Activated naive CD8-positive, alpha-beta T cell treated with anti-CD3 and anti-CD28 coated beads, Interleukin-2, amount 50 U/mL, for 16 hours (primary cell): ENCODE data around the gene COL18A1.
A peak's percentile ranks its signal among the peaks of the same experiment; 100 is the strongest.
"Not testable (repeated sequence)": the region's sequence is repeated elsewhere in the genome, so short reads cannot be mapped to it uniquely, and the experiment has no call there.

Experiments used
- DNase-seq: peaks from one replicate; pipeline ENCODE4 v3.0.0-alpha.2; 2020; ENCODE audit warnings: low read depth, low spot score

COL18A1 gene

GRCh38 chr21:45427331-45428271 lies 22.6 kb downstream of the COL18A1 start:
- DNase-seq: no peak

GRCh38 chr21:45428534-45428933 lies 23.6 kb downstream of the COL18A1 start:
- no peak for DNase-seq

DNA sequence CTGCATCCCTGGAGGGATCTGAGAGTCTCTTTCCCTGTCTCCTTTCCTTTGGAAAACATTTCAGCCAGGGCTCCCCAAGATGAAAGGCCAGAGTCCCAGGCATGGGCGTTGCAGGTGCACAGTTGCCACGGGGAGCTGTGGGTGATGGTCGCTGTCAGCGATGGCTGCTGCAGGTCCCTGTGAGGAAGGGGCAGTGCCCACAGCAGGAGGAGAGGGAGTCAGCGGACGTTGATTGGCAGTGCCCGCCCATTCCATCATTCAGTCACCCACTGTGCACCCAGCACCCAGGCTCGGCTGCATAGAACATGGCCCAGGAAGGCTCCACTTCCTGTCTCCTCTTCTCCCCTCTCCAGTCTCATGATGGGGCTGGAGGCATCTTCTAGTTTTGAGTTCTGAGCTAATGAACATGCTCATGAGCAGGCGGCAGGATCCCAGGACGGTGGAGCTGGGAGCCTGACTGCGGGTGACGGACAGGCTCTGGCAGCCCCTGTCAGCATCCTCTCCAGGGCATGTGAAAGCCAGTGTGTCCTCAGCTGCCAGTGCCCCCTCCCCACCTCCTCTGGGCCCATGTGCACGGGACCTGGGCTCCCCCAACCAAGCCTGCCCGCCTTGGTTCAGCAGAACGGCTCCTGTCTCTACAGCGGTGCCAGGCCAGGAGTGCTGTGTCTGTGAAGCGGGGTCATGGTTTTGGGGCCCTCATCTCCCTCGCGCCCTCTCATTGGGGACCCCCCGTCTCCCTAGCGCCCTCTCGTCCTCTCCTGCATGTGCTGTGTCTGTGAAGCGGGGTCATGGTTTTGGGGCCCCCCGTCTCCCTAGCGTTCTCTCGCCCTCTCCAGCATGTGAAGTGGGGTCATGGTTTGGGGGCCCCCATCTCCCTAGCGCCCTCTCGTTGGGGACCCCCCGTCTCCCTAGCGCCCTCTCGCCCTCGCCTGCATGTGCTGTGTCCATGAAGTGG lies 24.5 kb downstream of the COL18A1 start:
- DNase-seq: no peak

DNA sequence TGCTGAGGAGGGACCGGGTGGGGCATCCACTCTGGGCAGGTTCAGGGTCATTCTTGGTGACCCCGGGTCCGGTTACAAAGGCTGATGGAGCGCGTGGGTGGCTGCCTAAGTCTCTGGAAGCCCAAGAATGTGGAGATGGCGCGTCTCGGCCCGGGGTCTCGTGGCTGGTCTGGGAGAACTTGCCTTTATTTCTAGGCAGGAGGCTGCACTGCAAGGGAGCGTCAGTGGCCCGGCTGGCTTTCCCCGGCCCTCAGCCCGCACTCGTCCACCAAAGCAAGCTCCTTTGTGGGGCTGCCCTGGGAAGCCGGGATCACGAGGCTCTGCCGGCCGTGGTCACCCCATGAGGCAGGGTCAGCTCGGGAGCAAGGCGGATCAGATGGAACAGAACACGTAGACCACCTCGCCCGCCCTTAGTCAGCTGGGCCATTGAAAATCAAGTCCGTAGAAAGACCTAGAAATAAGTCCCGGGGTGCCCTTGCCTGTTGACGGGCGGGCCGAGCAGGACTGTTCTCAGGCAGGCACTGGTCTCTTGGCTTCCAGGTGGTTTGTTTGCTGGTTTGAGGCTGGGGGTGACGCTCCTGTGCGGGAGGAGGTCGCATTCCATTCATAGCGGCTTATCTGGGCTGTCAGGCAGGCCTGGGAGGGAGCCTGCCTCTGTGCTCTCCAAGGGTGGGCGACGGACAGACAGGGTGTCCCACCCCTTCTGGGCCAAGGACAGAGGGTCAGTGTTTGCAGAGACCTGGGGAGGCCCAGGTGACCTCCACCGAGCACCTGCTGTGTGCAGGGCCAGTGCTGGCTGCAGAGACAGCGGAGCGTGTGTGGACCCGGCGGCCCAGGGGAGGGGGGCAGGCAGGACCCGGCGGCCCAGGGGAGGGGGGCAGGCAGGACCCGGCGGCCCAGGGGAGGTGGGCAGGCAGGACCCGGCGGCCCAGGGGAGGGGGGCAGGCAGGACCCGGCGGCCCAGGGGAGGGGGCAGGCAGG lies 25.8 kb downstream of the COL18A1 start:
- no peak for DNase-seq

DNA sequence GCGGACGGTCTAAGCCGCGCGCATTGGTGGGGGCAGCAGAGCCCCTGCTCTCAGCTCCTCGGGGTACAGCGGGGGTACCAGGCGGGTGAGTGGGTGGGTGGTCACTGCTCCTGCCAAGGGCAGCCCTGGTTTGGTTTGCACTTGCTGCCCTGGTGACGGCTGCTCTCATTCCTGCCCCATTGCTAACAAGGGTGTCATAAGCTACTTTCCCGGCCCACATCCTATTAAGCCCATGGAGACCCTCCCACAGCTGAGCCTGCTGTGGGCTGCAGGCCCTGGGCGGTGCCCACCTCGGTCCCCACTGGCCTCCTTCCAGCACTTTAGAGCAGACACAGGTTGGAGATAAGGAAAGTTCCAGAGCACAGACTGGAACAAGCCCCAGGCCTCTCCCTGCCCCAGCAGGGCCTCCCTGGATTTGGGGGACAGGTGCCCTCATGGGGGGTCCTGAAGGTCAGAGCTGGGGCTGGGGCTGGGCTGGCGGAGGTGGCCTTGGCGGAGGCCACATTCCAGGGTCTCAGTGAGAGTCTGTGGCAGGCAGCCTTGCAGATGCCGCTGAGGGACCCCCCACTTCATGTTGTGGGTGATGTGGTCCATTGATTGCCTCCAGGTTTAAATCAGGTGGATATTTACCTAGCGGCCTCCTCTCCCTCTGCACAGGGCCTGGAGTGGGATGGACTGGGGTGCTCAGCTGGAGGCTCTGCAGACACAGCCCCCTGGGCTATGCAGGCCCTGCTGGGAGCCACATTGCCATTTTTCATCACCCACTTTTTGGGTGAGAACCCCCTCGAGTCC lies 27.0 kb downstream of the COL18A1 start:
- no peak for DNase-seq

DNA sequence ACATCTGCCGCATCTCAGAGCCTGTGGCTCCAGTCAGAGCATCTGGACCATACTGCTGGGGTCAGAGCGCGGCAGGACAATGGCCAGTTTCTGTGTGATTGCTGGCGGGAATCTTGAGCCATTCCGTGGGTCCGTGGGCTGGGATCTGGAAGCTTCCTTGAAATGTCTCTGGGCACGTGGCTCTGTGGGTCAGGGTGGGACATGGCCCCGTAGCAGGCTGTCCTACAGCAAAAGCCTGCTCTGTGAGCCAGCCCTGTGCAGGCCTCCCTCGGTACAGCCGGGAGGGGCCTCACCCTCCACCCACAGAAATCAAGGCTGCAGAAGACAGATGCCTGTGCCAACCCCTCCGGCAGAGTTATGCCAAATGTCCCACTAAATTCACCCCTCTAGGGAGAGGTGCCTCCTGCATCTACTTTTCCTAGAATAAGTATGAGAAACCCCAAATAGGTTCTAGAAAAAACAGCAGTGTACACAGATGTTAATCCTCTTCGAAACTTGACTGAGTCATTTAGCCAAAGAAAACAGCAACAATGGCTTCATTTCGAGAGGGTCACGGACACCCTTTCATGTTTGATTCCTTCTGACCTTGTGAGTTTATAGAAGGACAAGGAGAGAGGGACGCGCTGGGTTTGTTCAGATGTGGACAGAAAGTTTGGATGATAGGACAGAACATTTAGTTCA lies 27.8 kb downstream of the COL18A1 start:
- no peak for DNase-seq

DNA sequence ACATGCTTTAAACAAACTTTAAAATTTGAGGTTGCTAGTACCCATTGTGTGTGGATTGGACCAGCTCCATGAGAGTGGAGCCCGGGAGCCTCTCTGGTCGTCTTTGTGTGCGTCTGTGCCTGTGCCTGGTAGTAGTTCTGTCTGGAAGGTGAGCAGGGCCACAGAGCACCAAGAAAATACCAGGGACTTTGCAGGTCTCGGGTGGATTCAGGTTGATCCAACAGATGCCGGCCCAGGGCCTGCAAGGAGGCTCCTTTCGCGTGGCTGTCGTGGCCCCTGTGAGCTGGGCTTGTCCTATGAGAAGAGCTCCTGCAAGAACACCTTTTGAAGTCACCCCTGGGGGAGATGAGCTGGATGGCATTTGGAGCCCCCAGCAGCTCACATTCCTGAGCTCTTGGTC lies 28.3 kb downstream of the COL18A1 start:
- no peak for DNase-seq

GRCh38 chr21:45433911-45434644 lies 29.1 kb downstream of the COL18A1 start:
- no peak for DNase-seq

GRCh38 chr21:45434645-45435217 lies 29.8 kb downstream of the COL18A1 start:
- DNase-seq: no peak

DNA sequence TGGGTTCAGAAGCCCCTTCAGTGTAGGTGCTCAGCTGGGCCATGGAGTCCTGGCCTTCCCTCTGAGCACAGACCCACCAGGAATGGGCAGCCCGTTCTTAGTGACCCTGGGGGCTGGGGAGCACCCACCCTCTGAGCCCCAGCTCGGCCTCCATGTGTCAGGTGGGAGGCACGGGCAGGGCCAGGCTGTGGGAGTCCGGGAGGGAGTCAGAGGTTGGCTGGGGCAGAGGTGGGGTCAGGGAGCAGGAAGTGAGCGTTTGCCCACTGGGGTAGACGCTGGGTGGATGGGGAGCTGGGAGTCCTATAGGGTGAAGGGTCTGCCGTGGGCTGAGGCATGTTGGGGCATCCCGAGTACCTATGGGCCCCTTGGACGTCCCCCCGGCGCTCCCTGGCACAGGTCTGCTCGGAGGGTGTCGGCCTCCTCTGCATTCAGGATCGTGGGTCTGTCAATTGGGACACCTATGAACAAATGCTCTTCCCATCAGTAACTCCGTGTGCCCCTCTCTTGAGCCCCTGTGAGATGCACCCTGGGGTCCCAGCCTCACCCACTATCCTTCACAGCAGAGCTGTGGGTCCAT lies 30.5 kb downstream of the COL18A1 start:
- DNase-seq: no peak

GRCh38 chr21:45436351-45437065 lies 31.5 kb downstream of the COL18A1 start:
- no peak for DNase-seq

DNA sequence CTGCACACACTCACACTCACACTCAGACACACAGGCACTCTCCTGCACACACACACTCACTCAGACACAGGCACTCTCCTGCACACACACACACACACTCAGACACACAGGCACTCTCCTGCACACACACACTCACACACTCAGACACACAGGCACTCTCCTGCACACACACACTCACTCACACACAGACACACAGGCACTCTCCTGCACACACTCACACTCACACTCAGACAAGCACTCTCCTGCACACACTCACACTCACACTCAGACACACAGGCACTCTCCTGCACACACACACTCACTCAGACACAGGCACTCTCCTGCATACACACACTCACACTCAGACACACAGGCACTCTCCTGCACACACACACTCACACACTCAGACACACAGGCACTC lies 32.9 kb downstream of the COL18A1 start:
- not testable (repeated sequence) for DNase-seq

GRCh38 chr21:45438391-45439145 lies 33.6 kb downstream of the COL18A1 start:
- DNase-seq: no peak

- DNase-seq: peak; percentile 76
These were observed 34.4 kb downstream of the COL18A1 start for GRCh38 chr21:45439161-45439872.

- no peak for DNase-seq
These were observed 35.0 kb downstream of the COL18A1 start for GRCh38 chr21:45439901-45440461.
